Epithelial cell of esophagus (primary cell): ENCODE data around the gene DKK3.

Experiments
- DNase-seq: peaks from one replicate; pipeline ENCODE4 v3.0.0; 2010; ENCODE audit warnings: low read depth
- H3K4me3 ChIP-seq: 2 replicates; pipeline ENCODE4 v1.5.1; 2011; ENCODE audit warnings: mild to moderate bottlenecking, low read length, control low read depth
- CTCF ChIP-seq: IDR thresholded peaks from 2 replicates; pipeline ENCODE4 v1.5.1; 2011; ENCODE audit warnings: low read depth, mild to moderate bottlenecking, low read length, control low read depth, inconsistent platforms; ENCODE audit not compliant: insufficient read depth; ENCODE audit errors: missing control alignments

DKK3 gene

DNA sequence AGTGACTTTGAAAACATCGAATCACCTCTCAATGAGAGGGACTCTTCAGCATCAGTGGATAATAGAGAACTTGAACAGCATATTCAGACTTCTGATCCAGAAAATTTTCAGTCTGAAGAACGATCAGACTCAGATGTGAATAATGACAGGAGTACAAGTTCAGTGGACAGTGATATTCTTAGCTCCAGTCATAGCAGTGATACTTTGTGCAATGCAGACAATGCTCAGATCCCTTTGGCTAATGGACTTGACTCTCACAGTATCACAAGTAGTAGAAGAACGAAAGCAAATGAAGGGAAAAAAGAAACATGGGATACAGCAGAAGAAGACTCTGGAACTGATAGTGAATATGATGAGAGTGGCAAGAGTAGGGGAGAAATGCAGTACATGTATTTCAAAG is 65.8 kb downstream of the DKK3 start:
- no peak for TF ChIP-seq CTCF
- no peak for DNase-seq
- no peak overlapping the region for H3K4me3 ChIP-seq

- no peak overlapping the region for H3K4me3 ChIP-seq
- TF ChIP-seq CTCF: no peak
- no peak for DNase-seq
Measured at GRCh38 chr11:11940551-11940950, 67.9 kb downstream of the DKK3 start.

GRCh38 chr11:11937957-11938356 is 70.5 kb downstream of the DKK3 start:
- TF ChIP-seq CTCF: no peak
- no peak overlapping the region for H3K4me3 ChIP-seq
- DNase-seq: peak; percentile 22

DNA sequence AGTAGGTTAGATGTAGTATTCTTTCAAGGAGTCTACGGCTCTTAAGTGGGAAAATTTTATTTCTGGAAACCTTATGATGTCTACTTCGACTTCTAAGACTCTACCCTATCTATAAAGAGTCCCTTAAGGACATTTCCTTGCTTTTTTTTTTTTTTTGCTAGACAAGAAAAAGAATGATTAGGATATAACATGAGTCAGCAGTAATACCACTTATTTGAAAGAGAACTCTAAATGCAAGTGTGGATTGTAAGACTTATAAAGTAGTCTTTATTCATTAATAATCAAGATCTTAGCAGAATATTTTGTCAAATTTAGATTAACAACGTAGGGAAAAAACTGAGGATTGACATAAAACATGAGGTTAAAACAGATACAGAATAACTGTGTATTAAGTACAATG is 71.0 kb downstream of the DKK3 start:
- DNase-seq: no peak
- H3K4me3 ChIP-seq: no peak overlapping the region

DNA sequence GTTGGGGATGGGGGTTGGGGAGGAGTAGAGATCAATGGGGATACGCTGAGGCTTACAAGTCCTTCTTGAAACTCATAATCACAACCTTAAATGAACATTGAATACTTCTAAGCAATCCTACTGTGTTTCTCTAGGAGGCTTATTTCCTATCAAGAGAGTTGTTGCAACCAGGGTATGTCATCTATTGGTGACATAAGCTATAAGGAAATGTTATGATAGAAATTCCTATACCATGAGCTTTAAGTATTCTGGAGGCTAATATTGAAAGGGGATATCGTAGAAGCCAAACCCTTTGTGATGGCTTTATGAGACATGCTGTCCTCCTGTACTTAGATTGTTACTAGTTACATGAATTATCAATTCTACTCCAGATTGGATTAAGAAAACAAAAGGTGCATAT is 72.9 kb downstream of the DKK3 start:
- no peak overlapping the region for H3K4me3 ChIP-seq
- no peak for TF ChIP-seq CTCF
- peak; percentile 14 for DNase-seq

More for the DNA sequence above, 71.0 kb downstream of the DKK3 start:
- TF ChIP-seq CTCF: no peak

DNA sequence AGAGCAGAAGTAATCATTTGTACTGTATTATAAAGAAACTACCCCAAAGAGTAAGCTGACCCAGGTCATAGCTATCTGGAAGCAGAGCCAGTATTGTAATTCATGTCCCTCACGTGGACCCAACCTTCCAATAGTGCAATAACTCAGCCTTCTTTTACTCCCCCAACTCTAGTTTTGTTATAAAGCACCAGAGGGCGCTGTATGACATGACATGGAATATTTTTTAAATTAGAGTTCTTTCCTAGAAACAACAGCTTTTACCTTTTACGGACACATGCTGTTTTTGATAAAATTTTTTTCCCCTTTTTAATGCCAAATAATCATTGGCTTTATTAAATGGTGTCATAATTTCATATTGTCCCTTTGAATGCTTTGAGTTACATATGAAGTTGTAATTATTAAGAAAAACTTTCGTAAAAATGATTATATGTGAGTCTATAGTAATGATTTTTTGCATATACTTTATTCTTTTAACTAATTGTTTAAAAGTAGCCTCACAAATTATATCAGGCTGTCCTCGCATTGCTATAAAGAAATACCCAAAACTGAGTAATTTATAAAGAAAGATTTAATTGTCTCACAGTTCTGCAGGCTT is 76.9 kb downstream of the DKK3 start:
- no peak overlapping the region for H3K4me3 ChIP-seq
- peak; percentile 70 for DNase-seq
- peak; percentile 58 for TF ChIP-seq CTCF

DNA sequence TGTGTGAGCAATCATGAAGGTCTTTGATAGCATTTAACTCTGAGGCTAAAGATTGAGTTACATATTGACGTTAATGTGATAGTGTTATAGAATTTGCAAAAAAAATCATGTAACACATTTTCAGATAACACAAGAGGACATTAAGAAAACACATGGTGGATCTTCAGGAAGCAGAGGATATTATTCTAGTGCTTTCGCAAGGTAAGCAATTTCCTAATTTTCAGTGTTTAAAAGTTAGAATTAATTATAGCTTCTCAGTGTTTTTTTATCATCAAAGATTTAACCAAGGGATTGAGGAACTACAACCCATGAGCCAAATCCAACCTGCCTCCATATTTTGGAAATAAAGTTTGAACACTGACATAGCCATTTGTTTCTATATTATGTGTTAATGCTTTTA is 78.5 kb downstream of the DKK3 start:
- H3K4me3 ChIP-seq: no peak overlapping the region
- TF ChIP-seq CTCF: no peak
- no peak for DNase-seq
